Measurements from ENCODE around the gene RAET1G.
"Not testable (repeated sequence)": the region's sequence is repeated elsewhere in the genome, so short reads cannot be mapped to it uniquely, and the experiment has no call there.

Gene RAET1G

DNA sequence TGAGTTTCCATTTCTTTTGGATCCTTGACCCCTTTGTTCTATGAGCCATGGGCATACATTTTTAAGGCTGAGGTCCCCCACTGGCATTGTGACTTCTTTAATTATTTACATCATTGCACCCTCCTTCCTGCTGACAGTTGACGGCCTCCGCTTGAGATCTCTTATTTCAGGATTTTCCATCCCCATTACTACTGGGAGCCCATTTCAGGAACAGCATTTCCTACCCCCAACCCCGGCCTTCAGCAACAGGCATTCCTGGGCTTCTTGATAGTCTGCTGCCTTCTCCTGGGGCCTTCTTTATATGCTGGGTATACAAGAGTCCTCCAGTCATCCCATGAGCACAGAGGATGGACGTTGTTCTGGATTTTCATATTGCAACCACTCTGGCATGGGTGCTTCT is 44.7 kb upstream of the RAET1G start:
- Histone ChIP-seq H3K79me2 (ENCODE audit: insufficient read depth, low read length) (no peaks in the 10 kb centered on the region), H4K20me1 (ENCODE audit: insufficient read depth, low read length) (no peaks in the 10 kb centered on the region), H3K36me3 (ENCODE audit: insufficient read depth, low read length) (no peaks in the 10 kb centered on the region), H3K27me3 (ENCODE audit: insufficient read depth, low read length, poor library complexity) (no peaks in the 10 kb centered on the region), H3K4me3 (ENCODE audit: low read depth in 1 of 2, low read length in 2 of 2) (no peak overlapping the region), H3K27ac (ENCODE audit: low read length) (no peak overlapping the region), H3K9ac (ENCODE audit: low read depth, low read length) (no peak overlapping the region), H3K4me2 (ENCODE audit: insufficient read depth, low read length) (no peak overlapping the region), H3K9me3 (ENCODE audit: insufficient read depth, low read length, severe bottlenecking) (peaks cover 8% of the 10 kb centered on the region), H3K4me1 (ENCODE audit: insufficient read depth, low read length) (peaks cover 19% of the 10 kb centered on the region), H2AFZ (ENCODE audit: low read depth, low read length) (no peak overlapping the region)
- DNase-seq, result no peak
- no peak for ATAC-seq (ENCODE audit: insufficient read depth, low read depth)
- no peak for TF ChIP-seq CTCF (IDR thresholded peaks at IDR 0.05; ENCODE audit: borderline replicate concordance, extremely low read depth, low read length, poor library complexity, severe bottlenecking)
- no peak for TF ChIP-seq EZH2 (IDR thresholded peaks at IDR 0.05; ENCODE audit: borderline replicate concordance, low read depth, low read length, severe bottlenecking)

- H3K4me1 ChIP-seq (ENCODE audit: insufficient read depth, low read length), result peaks cover 19% of the 10 kb centered on the region
- not testable (repeated sequence) for H3K27ac ChIP-seq (ENCODE audit: low read length); DNase-seq; H3K36me3 ChIP-seq (ENCODE audit: insufficient read depth, low read length); H2AFZ ChIP-seq (ENCODE audit: low read depth, low read length); H3K9ac ChIP-seq (ENCODE audit: low read depth, low read length); H3K9me3 ChIP-seq (ENCODE audit: insufficient read depth, low read length, severe bottlenecking); H4K20me1 ChIP-seq (ENCODE audit: insufficient read depth, low read length); H3K27me3 ChIP-seq (ENCODE audit: insufficient read depth, low read length, poor library complexity); H3K4me3 ChIP-seq (ENCODE audit: low read depth in 1 of 2, low read length in 2 of 2); H3K79me2 ChIP-seq (ENCODE audit: insufficient read depth, low read length); ATAC-seq (ENCODE audit: insufficient read depth, low read depth); H3K4me2 ChIP-seq (ENCODE audit: insufficient read depth, low read length)
Observed at GRCh38 chr6:149966319-149966718, 43.4 kb upstream of the RAET1G start.

DNA sequence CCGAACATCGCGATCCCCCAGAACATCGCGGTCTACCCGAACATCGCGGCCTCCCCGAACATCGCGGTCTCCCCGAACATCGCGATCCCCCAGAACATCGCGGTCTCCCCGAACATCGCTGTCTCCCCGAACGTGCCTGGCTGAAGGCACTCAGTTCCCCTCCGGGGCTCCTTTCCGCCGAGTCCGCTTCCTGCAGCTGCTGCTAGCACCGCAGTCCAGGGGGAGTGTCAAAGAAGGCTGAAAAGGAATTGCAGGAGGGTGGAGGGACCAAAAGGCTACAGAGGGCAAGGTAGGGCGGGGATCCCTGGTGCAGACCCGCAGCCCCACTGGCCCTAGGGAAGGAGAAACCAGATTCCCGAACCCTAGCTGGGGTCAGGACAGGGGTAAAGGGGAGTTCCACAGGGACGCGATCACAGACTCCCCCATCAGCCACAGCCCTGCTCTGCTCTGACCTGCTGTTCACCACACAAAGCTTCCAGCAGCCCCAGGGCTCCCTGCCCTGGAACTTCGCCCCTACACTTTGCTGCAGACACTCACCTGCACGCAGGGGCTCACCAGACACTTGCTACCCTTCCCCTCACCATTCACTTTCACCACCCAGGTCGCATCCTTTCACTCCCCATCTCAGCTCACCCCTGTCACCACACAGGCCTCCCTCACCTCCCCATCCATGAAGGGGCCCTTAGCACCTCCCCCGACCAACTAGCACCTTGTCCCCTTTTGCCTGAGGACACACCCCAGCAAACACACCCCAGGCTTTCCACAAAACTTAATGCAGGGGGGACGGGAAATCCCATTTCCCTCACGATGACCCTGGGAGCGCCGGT is 42.5 kb upstream of the RAET1G start:
- Histone ChIP-seq H3K9ac (ENCODE audit: low read depth, low read length) (no peak overlapping the region), H3K4me2 (ENCODE audit: insufficient read depth, low read length) (no peak overlapping the region), H3K9me3 (ENCODE audit: insufficient read depth, low read length, severe bottlenecking) (peaks cover 8% of the 10 kb centered on the region), H3K27me3 (ENCODE audit: insufficient read depth, low read length, poor library complexity) (no peaks in the 10 kb centered on the region), H3K4me3 (ENCODE audit: low read depth in 1 of 2, low read length in 2 of 2) (no peak overlapping the region), H3K79me2 (ENCODE audit: insufficient read depth, low read length) (no peaks in the 10 kb centered on the region), H3K36me3 (ENCODE audit: insufficient read depth, low read length) (no peaks in the 10 kb centered on the region), H4K20me1 (ENCODE audit: insufficient read depth, low read length) (no peaks in the 10 kb centered on the region), H3K27ac (ENCODE audit: low read length) (no peak overlapping the region), H2AFZ (ENCODE audit: low read depth, low read length) (no peak overlapping the region), H3K4me1 (ENCODE audit: insufficient read depth, low read length) (peaks cover 19% of the 10 kb centered on the region)
- DNase-seq (no peak), ATAC-seq (ENCODE audit: insufficient read depth, low read depth) (no peak)
- TF ChIP-seq CTCF (IDR thresholded peaks at IDR 0.05; ENCODE audit: borderline replicate concordance, extremely low read depth, low read length, poor library complexity, severe bottlenecking) (no peak), EZH2 (IDR thresholded peaks at IDR 0.05; ENCODE audit: borderline replicate concordance, low read depth, low read length, severe bottlenecking) (no peak)

GRCh38 chr6:149964308-149965193 is 41.6 kb upstream of the RAET1G start:
- Histone ChIP-seq H3K79me2 (ENCODE audit: insufficient read depth, low read length) (no peaks in the 10 kb centered on the region), H3K4me1 (ENCODE audit: insufficient read depth, low read length) (peaks cover 19% of the 10 kb centered on the region), H3K36me3 (ENCODE audit: insufficient read depth, low read length) (no peaks in the 10 kb centered on the region), H3K9ac (ENCODE audit: low read depth, low read length) (peak overlapping the region; percentile 55; the same call in 1 of the 2 replicates), H2AFZ (ENCODE audit: low read depth, low read length) (peak overlapping the region; percentile 80; the same call in 1 of the 2 replicates), H3K4me2 (ENCODE audit: insufficient read depth, low read length) (peak overlapping the region; percentile 70), H4K20me1 (ENCODE audit: insufficient read depth, low read length) (no peaks in the 10 kb centered on the region), H3K27me3 (ENCODE audit: insufficient read depth, low read length, poor library complexity) (no peaks in the 10 kb centered on the region), H3K27ac (ENCODE audit: low read length) (peak overlapping the region; percentile 72; the same call in 1 of the 2 replicates), H3K4me3 (ENCODE audit: low read depth in 1 of 2, low read length in 2 of 2) (peak overlapping the region in 1 of 2 experiments; percentile 59; a peak in 2 of 4 replicates), H3K9me3 (ENCODE audit: insufficient read depth, low read length, severe bottlenecking) (peaks cover 8% of the 10 kb centered on the region)
- TF ChIP-seq EZH2 (IDR thresholded peaks at IDR 0.05; ENCODE audit: borderline replicate concordance, low read depth, low read length, severe bottlenecking) (no peak), CTCF (IDR thresholded peaks at IDR 0.05; ENCODE audit: borderline replicate concordance, extremely low read depth, low read length, poor library complexity, severe bottlenecking) (no peak)
- DNase-seq (no peak), ATAC-seq (ENCODE audit: insufficient read depth, low read depth) (no peak)

All from DND-41 (cell line).